Measurements from ENCODE around the gene ELOVL6. TPM values are rescaled to one million over a fixed set of nuclear protein-coding genes. Genes with fewer than 3 reads are reported as not detected.
A peak's percentile ranks its signal among the peaks of the same experiment; 100 is the strongest.

Gene ELOVL6
- total RNA-seq, 1 experiment from 2014 or later = 3.9 TPM

DNA sequence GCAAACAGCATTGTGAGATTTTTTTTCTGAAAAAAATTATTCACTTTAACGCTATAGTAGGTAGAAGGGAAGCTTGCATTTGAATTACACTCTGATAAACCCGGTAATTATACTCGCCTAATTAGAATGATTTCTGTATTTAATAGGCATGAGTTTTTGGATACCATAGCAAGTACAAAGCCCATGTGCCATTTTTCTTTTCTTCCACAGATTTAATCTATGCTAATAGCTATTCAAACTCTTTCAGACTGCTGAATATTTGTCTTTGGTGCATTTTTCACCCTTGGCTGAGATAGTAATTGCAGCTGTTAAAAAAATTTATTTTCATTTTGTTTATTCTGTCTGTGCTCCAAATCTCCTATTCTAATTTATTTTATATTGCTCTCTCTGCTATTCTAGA, 172.7 kb downstream of the ELOVL6 start:
- no peak for DNase-seq (ENCODE audit: low read depth)

DNA sequence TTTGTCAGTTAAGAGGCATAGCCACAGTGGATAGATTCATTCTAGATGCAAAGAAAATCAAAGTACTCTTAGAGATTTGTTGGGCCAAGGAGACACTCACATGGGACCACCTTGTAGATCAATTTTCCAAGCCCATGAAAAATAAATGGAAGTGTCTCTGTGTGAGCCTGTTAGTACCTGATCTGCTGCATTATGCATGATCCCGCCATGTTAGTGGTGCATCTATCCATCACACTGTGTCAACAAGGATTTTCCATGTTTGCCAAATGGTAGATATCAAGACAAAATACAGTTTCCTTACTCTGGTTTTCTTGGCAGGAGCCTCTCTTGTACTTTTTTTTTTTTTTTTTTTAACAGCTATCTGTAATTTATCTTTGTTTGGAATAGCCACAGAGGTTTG, 173.4 kb downstream of the ELOVL6 start:
- DNase-seq (ENCODE audit: low read depth) = no peak

DNA sequence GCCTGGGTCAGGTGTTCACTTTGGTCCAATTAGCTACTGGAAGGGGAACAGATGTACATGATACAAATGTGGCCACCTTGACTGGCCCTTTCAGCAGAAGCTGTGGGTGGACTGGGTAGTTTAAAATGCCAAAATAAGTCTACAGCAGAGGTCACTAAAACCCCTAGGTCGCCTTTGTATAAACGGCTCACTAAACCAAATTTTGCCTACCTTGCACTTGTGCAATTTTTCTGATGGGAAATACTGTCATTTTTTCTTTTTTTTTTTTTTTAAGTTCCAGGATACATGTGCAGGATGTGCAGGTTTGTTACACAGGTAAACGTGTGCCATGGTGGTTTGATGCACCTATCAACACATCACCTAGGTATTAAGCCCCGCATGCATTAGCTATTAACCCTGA, 176.0 kb downstream of the ELOVL6 start:
- DNase-seq (ENCODE audit: low read depth) = no peak

DNA sequence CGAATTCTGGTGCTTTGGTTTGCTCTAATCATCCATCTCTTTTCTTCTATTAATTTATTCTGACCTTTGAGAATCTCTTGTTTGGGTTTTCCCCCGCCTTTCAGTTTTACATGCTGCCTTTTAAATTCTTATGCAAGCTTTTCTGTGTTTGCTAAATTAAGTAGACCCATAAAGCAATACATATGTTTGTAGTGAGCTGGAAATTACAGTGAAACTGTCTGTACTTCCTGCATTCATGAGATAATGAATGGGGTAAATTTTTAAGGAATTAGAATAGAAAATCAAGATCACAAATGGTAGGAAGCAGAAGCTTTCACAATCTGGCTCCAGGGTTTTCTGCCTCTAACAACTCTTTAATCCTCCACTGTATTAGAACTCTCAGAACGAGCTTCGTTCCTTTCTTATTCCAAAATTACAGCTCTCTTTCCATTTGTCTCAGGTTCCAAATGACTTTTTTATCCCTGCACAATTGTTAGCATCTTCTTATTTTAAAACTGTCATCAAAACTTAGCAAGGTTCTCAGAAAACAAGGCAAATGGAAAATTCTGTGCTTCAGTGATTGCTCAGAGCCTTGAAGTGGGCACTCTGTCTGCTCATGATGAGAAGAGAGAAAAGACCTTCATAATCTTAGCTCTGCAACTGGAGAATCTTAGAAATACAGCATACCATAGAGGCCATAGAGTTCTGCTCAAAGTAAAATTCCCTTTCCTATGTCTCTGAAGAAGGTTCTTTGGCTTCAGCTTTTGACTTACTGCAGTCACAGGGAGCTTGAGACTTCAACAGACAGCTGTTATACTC, 177.6 kb downstream of the ELOVL6 start:
- no peak for DNase-seq (ENCODE audit: low read depth)

DNA sequence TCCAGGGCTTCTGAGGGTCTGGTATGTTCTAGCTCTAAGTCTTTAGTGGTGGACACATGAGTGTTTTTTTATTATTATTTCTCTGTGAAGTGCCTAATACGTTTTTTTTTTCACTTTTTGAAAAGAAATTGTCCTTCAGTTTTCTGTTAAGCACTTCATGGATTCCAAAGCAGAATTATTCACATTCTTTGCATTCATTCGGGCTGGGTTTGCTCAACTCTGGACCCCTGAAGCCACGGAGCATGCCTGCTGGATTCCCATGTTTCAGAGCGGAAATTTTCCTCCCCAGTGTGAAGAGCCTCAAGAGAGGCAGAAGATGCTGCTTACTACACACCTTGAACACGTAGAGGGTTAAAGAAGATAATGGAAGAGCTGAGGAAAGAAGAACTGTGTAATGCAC, 178.3 kb downstream of the ELOVL6 start:
- DNase-seq (ENCODE audit: low read depth) = no peak

DNA sequence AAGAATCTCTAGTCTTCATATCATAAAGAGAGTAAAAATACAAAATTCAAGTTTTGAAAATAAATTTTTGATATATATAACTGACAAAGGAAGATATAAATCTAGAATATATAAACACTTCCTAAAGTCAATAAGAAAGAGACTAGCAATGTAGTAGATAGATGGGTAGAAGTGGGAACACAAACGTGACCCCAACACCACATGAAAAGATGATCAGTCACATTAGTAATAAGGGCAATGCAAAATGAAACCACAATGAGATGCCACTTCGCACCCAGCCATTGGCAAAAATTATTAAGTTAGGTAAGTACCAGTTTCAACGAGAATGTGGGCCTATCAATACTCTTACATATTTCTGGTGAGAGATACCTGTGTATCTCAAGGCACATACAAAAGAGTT, 179.3 kb downstream of the ELOVL6 start:
- no peak for DNase-seq (ENCODE audit: low read depth)

DNA sequence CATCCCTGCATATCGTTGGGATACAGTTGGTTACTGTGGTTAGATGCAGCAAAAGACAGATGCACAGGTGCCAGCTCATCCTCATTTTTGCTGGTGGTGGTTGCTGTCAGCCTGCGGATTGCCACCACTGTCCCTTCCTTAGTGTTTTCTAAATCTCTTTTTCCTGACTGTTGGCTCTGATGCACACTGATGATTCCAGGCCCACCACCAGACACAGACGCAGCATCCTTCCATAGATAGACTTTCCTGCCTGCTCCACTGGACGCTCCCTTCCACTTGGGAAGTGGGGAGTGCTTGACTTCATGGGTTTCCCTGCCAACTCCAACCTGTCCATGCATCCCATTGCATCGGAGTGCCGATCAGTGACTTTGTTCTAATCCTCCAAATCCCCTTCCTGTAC, 184.2 kb downstream of the ELOVL6 start:
- no peak for DNase-seq (ENCODE audit: low read depth)

DNA sequence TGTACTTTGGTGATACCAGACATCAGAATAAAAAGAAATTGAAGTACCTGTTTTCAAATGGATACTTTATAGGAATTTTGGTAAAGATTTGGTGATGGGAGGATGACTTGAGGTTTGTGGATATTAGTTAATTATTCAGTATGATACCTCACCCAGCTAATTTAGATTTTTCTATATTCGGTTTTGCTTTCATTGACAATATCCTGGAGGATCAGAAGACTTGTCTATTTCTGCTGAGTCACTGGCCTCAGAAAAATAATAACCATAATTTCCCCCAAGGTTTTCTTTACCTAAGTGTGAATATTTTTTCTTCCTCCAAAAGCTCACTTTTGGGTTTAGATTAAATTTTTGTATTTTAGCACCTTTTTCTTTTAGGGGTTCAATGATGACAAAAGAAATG, 185.5 kb downstream of the ELOVL6 start:
- no peak for DNase-seq (ENCODE audit: low read depth)

DNA sequence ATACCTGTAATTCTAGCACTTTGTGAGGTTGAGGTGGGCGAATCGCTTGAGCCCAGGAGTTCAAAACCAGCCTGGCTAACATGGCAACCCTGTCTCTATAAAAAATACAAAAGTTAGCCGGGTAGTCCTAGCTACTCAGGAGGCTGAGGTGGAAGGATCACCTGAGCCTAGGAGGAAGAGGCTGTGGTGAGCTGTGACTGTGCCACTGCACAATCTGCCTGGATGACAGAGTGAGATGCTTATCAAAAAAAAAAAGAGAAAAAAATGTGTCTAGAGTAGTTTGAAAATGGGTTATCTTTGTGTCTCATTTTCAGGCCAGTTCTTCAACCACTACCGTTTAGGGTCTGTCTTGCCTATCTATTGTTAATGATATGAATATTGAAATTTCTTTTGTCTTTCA, 187.6 kb downstream of the ELOVL6 start:
- no peak for DNase-seq (ENCODE audit: low read depth)

DNA sequence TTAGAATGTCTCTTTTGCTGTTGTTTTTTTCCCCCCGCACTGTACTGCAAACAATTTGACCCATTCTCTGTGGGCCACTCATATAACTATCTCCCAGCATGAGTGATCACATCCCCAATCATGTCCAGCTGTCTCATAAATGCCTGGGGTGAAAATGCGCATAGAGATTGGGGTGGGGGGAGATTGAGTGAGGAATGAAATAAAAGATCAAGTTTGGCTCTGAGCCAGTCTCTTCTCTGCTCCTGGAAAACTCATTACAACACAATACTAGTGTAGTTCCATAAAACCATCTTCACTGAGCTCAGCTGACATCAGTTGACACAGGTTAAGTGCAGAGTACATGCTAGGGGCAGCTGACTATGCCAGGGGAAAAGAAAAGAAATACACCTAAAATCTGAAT, 188.9 kb downstream of the ELOVL6 start:
- DNase-seq (ENCODE audit: low read depth) = no peak

DNA sequence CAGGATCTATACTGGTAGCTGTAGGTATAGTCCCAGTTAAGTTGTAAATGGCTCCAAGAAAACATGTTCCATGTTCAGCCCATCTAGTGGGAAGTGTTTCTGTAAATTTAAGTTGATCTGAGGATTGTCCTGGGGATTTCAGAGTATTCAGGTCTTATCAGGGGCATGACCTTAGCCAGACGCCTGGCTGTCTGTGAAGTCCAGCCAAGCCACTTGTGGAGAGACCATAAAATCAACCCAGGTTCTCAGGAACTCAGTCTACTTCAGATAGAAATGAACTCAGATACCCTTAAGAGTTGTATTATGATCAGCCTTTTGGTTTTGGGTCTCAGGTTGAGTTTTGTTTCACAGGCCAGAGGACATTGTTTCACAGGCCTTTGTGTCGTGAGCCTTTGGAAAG, 189.9 kb downstream of the ELOVL6 start:
- DNase-seq (ENCODE audit: low read depth) = no peak

DNA sequence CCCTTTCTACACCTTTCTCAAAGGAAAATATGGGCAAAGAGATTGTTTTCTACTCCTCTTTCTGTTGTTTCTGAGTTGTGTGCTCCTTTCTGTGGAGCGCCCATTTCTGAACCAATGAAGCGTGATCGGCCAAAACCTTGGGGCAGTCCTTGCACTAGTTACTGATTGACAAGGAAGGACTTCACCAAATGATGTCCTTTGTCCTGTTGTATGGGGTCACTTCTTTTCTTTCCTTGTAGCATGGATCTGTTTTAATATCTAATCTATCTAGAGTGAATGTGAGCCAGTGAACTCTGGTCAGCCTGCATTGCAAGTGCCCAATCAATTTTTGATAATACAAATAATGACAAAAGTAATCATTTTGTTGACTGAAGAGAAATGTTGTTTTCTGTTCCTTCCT, 191.2 kb downstream of the ELOVL6 start:
- DNase-seq (ENCODE audit: low read depth) = no peak

DNA sequence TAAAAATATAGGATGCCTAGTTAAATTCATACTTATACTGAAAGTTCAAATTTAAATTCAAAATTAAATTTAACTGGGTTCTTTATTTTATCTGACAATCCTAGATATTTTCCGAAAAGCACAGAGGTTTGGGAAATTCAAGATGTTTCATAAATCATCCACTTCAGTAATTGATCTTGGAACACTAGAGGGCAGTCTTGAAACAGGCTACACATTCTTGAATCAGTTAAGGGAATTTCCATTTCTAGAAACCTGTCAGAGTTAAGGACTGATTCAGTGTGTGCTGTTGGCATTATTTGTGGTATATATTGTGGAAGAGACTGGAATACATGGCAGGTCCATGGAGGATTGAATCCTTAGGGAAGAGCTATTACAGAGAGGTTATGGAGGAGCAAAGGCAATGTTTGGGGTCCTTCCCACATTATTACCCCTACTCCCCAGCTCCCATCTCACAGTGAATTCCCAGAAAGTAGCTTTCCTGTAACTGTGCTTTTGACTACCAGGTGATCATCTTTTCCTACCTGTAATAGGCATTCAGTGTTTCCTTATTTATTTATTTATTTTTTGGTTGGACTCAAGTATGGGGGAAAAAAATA, 192.9 kb downstream of the ELOVL6 start:
- peak; percentile 33 for DNase-seq (ENCODE audit: low read depth)

DNA sequence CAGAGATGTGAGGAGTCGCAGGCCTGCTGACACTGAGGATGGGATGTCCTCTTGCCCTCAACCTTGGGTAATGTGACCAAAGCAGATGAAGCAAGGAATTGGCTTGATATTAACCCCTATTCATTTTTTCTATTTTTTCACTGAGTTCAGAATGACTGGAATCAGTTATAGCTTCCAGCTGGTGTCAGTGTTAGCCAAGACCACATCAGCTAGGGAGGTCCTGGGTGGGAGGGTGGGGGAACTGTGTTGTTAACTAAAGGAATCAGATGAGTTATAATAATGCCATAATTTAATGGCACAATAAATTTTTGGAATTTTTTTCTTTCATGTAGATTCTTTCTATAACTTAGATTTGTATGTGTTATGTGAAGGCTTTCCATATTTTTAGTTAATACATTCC, 193.9 kb downstream of the ELOVL6 start:
- DNase-seq (ENCODE audit: low read depth) = no peak

DNA sequence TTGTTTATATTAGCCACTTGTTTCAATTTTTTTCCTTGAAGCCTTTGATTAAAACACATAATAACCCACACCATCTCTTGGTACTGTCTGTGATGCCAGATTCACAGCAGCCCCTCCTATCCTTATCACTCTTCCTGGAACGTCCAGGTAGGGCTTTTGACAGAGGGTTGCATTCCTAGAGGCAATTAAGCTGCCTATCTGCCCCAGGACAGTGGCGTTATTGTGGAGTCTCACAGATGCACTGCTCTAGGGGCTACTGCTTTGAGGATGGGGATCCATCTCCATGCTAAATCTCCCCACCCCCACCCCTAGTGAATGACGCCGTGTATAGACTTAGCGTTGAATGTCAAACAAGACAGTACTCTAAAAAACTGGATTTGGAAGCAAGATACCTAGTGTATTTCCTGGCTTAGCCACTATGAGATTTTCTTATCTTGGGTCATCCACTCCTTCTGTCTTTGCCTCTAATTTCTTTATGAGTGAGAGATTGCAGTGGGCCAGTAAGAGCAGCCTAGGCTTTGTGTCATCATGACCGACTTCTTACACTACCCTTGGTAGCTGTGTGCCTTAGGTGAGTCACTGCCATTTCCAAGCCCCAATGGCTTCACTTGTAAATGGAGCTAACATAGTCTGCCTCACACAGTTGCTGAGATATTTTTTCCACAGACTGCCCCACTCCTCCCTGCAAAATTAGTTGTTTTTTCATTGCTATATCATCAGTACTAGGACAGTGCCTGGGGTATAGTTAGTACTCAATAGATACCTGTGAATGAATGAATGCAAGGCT, 194.8 kb downstream of the ELOVL6 start:
- DNase-seq (ENCODE audit: low read depth) = no peak

DNA sequence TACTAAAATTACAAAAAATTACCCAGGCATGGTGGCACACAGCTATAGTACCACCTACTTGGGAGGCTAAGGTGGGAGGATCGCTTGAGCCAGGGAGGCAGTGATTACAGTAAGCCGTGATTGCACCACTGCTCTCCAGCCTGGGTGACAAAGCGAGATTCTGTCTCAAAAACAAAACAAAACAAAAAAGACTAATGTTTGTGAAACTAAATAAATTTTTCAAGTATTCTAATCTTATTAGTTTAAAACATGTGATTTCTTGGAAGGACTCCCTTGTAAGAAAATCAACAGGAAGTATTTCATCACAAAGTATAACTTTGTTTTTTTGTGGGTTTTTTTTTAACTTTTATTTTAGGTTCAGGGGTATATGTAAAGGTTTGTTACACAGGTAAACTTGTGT, 196.1 kb downstream of the ELOVL6 start:
- DNase-seq (ENCODE audit: low read depth) = no peak

DNA sequence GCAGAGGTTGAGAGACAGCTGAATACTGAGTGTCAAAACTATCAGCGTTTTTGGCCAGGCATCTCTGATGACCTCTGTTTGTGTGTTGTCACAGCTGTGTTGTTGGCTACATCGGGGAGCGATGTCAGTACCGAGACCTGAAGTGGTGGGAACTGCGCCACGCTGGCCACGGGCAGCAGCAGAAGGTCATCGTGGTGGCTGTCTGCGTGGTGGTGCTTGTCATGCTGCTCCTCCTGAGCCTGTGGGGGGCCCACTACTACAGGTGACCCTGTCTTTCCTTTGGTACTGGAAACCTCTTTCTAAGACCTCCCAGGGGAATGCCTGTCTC, 198.9 kb downstream of the ELOVL6 start:
- DNase-seq (ENCODE audit: low read depth) = no peak

DNA sequence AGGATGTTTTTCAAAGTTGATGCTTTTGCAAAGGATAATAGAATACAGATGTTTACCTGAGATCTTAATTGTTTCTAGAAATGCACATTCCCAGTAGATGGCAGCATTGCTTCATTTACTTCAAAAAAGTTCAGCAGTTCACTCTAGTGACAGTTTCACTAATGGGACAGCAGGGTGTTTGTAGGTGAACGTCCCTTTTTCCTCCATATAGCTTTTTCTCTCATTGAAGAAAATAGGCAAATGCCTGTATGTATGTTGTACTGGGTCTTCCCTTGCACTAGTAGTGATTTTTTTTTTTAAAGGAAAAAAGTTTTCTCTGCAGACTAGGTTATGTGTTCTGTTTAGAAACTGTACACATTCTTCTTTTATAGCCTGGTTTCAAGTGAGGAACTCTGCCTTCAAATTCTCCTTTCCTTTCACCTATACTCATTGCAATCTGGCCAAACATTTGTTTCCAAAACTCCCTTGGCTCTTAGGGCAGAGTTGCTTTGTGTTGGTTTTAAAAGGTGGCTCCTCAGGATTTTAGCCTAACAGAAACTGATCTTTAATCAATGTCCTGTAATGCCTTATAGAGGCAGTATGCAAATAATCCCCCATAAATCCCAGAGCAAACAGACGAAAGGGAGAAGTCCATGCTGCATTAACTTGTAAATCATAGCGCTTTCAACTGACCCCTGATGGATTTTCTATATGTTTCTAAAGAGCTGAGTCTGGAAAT, 199.4 kb downstream of the ELOVL6 start:
- DNase-seq (ENCODE audit: low read depth) = peak; percentile 20

DNA sequence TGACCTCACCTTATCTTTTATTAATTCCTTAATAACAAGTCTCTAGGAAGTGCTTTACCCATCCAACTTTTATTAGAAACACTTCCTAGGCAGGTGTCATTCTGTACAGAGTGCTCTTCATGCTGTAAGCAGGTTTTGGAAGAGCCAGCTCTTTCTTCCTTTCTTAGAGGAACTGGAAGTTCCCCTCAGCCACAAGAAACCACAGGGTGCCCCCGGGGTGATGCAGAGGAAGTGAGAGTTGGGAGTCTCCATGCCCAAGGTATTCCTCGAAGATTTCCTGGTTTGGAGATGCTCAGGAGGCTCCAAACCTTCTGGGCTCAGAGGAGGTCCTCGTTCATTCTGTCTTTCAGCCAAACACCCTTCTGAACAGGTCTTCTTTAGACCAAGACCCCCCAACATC, 201.9 kb downstream of the ELOVL6 start:
- no peak for DNase-seq (ENCODE audit: low read depth)
